WERI-Rb-1 (cell line): Measurements from ENCODE around the gene LOXHD1.

Experiments used
- DNase-seq: peaks from one replicate; pipeline ENCODE4 v3.0.0-alpha.2; 2020
- H3K27ac ChIP-seq: fragments of 250-450 bp; sonication (Bioruptor Pico); 2 replicates; pipeline ENCODE4 v1.5.1; 2020; ENCODE audit warnings: mild to moderate bottlenecking, moderate library complexity
- H3K27me3 ChIP-seq: fragments of 250-450 bp; sonication (Bioruptor Pico); 2 replicates; pipeline ENCODE4 v1.5.1; 2021; ENCODE audit warnings: mild to moderate bottlenecking, low read depth, moderate library complexity; ENCODE audit not compliant: insufficient read depth, severe bottlenecking
- H3K36me3 ChIP-seq: fragments of 250-450 bp; sonication (Bioruptor Pico); 2 replicates; pipeline ENCODE4 v1.5.1; 2020; ENCODE audit warnings: mild to moderate bottlenecking, moderate library complexity
- H3K4me3 ChIP-seq: 2 replicates; pipeline ENCODE4 v1.5.1; 2011; ENCODE audit warnings: low read depth, mild to moderate bottlenecking, control low read depth, low read length
- H3K9me3 ChIP-seq: fragments of 250-450 bp; sonication (Bioruptor Pico); 2 replicates; pipeline ENCODE4 v1.5.1; 2021; ENCODE audit warnings: mild to moderate bottlenecking, moderate library complexity; ENCODE audit not compliant: severe bottlenecking
- CTCF ChIP-seq: IDR thresholded peaks from 2 replicates; pipeline ENCODE4 v1.5.1; 2011; ENCODE audit warnings: low read depth, mild to moderate bottlenecking, control low read depth, inconsistent platforms, low read length

Gene LOXHD1

GRCh38 chr18:46591783-46592391, 65.1 kb downstream of the LOXHD1 start:
- TF ChIP-seq CTCF, result no peak
- H3K27me3 ChIP-seq, result no peaks in the 10 kb centered on the region
- H3K36me3 ChIP-seq, result no peaks in the 10 kb centered on the region
- H3K27ac ChIP-seq, result no peak overlapping the region
- no peaks in the 10 kb centered on the region for H3K9me3 ChIP-seq
- no peak overlapping the region for H3K4me3 ChIP-seq
- DNase-seq, result peak; percentile 67

- Histone ChIP-seq H3K36me3 (no peaks in the 10 kb centered on the region), H3K27ac (no peak overlapping the region), H3K4me3 (no peak overlapping the region), H3K27me3 (no peaks in the 10 kb centered on the region), H3K9me3 (no peaks in the 10 kb centered on the region)
- no peak for DNase-seq
- TF ChIP-seq CTCF, result no peak
These were observed 66.9 kb downstream of the LOXHD1 start for GRCh38 chr18:46590103-46590502.

GRCh38 chr18:46588971-46589660, 67.9 kb downstream of the LOXHD1 start:
- no peak for DNase-seq
- no peaks in the 10 kb centered on the region for H3K27me3 ChIP-seq
- no peaks in the 10 kb centered on the region for H3K9me3 ChIP-seq
- H3K4me3 ChIP-seq, result no peak overlapping the region
- H3K27ac ChIP-seq, result no peak overlapping the region
- no peak for TF ChIP-seq CTCF
- no peaks in the 10 kb centered on the region for H3K36me3 ChIP-seq

- H3K9me3 ChIP-seq, result no peaks in the 10 kb centered on the region
- TF ChIP-seq CTCF, result no peak
- no peaks in the 10 kb centered on the region for H3K36me3 ChIP-seq
- no peaks in the 10 kb centered on the region for H3K27me3 ChIP-seq
- no peak overlapping the region for H3K4me3 ChIP-seq
- no peak overlapping the region for H3K27ac ChIP-seq
- DNase-seq, result no peak
These were observed 69.4 kb downstream of the LOXHD1 start for GRCh38 chr18:46587600-46587999.

GRCh38 chr18:46583711-46584110, 73.3 kb downstream of the LOXHD1 start:
- Histone ChIP-seq H3K9me3 (peaks cover 10% of the 10 kb centered on the region), H3K27ac (no peak overlapping the region), H3K27me3 (no peaks in the 10 kb centered on the region), H3K36me3 (no peaks in the 10 kb centered on the region), H3K4me3 (no peak overlapping the region)
- TF ChIP-seq CTCF, result no peak
- no peak for DNase-seq

GRCh38 chr18:46581648-46582047, 75.4 kb downstream of the LOXHD1 start:
- Histone ChIP-seq H3K27me3 (no peaks in the 10 kb centered on the region), H3K27ac (no peak overlapping the region), H3K36me3 (no peaks in the 10 kb centered on the region), H3K9me3 (peaks cover 10% of the 10 kb centered on the region), H3K4me3 (no peak overlapping the region)
- DNase-seq, result no peak
- TF ChIP-seq CTCF, result no peak
